Liver (tissue), 3 donors: ENCODE results near the gene JAK1.

Experiments
- JUND ChIP-seq, 2 donors: IDR thresholded peaks; 2 replicates each; pipeline ENCODE4 v1.6.1; 2016; ENCODE audit warnings: antibody characterized with exemption in 2 of 2
- YY1 ChIP-seq: IDR thresholded peaks from 2 replicates; pipeline ENCODE4 v1.6.1; 2016; ENCODE audit warnings: antibody characterized with exemption, mild to moderate bottlenecking
- TF ChIP-seq, protein P1 (sequence below): fragments of 150-350 bp; IDR thresholded peaks from 2 replicates; pipeline ENCODE4 v1.5.1; 2017; ENCODE audit warnings: improper control_type of control experiment, low read depth, low read length; ENCODE audit not compliant: missing input control
- TF ChIP-seq, protein P2 (sequence below): IDR thresholded peaks from 2 replicates; pipeline ENCODE4 v1.6.1; 2016; ENCODE audit warnings: antibody characterized with exemption
- donor health status: healthy.
- donor health status: healthy.

DNA sequence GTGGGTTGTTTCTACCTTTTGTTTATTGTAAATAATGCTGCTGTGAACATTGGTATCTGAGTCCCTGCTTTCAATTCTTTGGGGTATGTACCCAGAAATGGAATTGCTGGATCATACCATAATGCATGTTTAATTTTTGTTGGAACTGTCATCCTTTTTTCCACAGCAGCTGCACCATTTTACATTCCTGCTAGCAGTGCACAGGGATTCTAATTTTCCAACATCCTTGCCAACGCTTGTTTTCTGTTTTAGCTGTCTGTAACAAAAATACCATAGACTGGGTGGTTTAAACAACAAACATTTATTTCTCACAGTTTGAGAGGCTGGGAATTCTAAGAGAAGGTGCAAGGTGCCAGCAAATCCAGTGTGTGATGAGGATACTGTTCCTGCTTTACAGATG, 156.3 kb downstream of the JAK1 start:
- TF ChIP-seq, protein P1, sequence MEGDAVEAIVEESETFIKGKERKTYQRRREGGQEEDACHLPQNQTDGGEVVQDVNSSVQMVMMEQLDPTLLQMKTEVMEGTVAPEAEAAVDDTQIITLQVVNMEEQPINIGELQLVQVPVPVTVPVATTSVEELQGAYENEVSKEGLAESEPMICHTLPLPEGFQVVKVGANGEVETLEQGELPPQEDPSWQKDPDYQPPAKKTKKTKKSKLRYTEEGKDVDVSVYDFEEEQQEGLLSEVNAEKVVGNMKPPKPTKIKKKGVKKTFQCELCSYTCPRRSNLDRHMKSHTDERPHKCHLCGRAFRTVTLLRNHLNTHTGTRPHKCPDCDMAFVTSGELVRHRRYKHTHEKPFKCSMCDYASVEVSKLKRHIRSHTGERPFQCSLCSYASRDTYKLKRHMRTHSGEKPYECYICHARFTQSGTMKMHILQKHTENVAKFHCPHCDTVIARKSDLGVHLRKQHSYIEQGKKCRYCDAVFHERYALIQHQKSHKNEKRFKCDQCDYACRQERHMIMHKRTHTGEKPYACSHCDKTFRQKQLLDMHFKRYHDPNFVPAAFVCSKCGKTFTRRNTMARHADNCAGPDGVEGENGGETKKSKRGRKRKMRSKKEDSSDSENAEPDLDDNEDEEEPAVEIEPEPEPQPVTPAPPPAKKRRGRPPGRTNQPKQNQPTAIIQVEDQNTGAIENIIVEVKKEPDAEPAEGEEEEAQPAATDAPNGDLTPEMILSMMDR, result no peak
- TF ChIP-seq, protein P2, sequence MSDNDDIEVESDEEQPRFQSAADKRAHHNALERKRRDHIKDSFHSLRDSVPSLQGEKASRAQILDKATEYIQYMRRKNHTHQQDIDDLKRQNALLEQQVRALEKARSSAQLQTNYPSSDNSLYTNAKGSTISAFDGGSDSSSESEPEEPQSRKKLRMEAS, result no peak
- TF ChIP-seq JUND (IDR thresholded peaks at IDR 0.05) (no peak), YY1 (no peak)
